Motor neuron (in vitro differentiated cells): ENCODE measurements around the gene TMC3. TPM values are rescaled to one million over a fixed set of nuclear protein-coding genes. Genes with fewer than 3 reads are reported as not detected.
"Not testable (repeated sequence)": the region's sequence is repeated elsewhere in the genome, so short reads cannot be mapped to it uniquely, and the experiment has no call there.

Source experiments
- ATAC-seq, 8 experiments: fragments of 200-7000 bp; cut with Tn5 transposase; replicated peaks in 6 of 8; 2 replicates each; pipeline ENCODE4 v1.8.0; 2021; ENCODE audit warnings: mild to moderate bottlenecking in 8 of 8, moderate library complexity in 8 of 8
- H3K27ac ChIP-seq, 2 donors: fragments of 250-450 bp; sonication (Bioruptor Pico); 2 replicates each; pipeline ENCODE4 v1.9.0; 2021; ENCODE audit warnings: antibody characterized with exemption in 2 of 2, mild to moderate bottlenecking in 2 of 2, moderate library complexity in 1 of 2
- H3K4me1 ChIP-seq, 2 donors: fragments of 250-450 bp; sonication (Bioruptor Pico); replicated peaks in 1 of 2; 2 replicates each; pipeline ENCODE4 v1.6.1; 2021; ENCODE audit warnings: antibody characterized with exemption in 2 of 2, mild to moderate bottlenecking in 2 of 2, moderate library complexity in 1 of 2
- H3K4me3 ChIP-seq, 5 donors: fragments of 250-450 bp; sonication (Bioruptor Pico); 2 replicates each; pipeline ENCODE4 v1.9.0; 2021; ENCODE audit warnings: antibody characterized with exemption in 5 of 5, mild to moderate bottlenecking in 5 of 5, moderate library complexity in 4 of 5
- WGBS, 10 experiments: fragments of 450-650 bp; shearing (Covaris generic); methylation state at CpG; one replicate each; pipeline ENCODE4 v1.0.0; 2022; 5-methylcytosine and 5-hydroxymethylcytosine counted together
- in situ Hi-C, 9 experiments: fragments of 400-800 bp; cut with MboI; loops; one replicate each; pipeline ENCODE4 v1.15.0; 2021; ENCODE audit warnings: low sequenced_read_pairs in 9 of 9, low pct_unique_long_range_greater_than_20kb in 2 of 9; ENCODE audit not compliant: unreplicated experiment in 9 of 9
- total RNA-seq, 8 experiments: library from RNA; unstranded; fragments of 300-600 nt; gene quantifications; 2 replicates each; pipeline versions ENCODE4 v1.2.3 to v1.2.4, GENCODE V29; 2022

TMC3 gene
- total RNA-seq, 8 experiments from 2014 or later = 0.05 to 0.43 (median 0.13) TPM; not detected in 1

GRCh38 chr15:81337713-81338157, 36.3 kb downstream of the TMC3 start:
- H3K27ac ChIP-seq = peak overlapping the region; percentile 40 to 59
- H3K4me3 ChIP-seq = no peak overlapping the region
- in situ Hi-C loops = no loop called here
- peak in 6 of 8 experiments; percentile 3 to 31 (median 12) for ATAC-seq
- peaks cover 9 to 15% of the 10 kb centered on the region in 2 donors for H3K4me1 ChIP-seq
- 6 to 100% (median 76%) methylated on average over 2 to 7 of the region's 9 CpGs; no CpG with 5 or more reads in 2 of the 10 experiments for WGBS, 10 experiments

DNA sequence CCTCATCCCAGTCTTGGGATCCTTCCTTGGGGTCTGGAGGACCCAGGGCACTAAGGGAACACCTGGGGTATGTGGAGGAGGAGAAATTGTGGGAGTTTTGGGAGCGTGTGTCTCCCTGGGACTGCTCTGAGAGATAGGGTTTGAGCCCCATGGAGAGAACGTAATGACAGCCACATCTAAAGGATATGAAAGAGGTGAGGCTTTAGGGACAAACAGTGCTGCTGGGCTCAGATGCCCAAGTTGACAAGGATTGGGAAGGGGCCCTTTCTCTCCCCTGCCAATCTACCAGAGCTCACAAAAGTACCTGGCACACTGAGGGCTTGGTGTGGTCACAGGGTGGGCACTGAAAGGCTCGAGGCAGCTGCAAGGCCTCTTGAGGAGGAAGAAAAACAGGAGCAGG, 36.8 kb downstream of the TMC3 start:
- in situ Hi-C loops = no loop called here
- WGBS, 10 experiments = 17 to 85% (median 80%) methylated on average over 1 to 3 of the region's 3 CpGs; no CpG with 5 or more reads in 6 of the 10 experiments
- ATAC-seq = no peak

DNA sequence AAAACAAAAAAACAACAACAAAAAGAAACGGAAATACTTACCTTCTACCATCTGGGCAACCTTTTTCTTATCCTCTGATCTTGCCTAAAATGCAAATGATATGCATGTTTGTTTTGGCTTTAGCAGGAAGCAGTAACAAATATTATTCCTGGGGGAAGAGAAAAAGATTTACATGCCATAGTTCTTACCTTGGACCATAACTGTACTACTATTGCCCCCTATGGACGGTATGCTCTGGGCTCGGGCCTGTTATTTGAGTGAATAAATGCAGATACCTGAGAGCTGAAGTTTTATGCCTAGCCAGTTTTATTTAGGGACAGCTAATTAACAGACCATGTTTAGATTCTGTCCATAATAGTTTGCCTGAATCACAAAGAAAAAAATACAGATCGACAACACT, 37.4 kb downstream of the TMC3 start:
- 83 to 100% (median 93%) methylated on average over 1 to 4 of the region's 4 CpGs; no CpG with 5 or more reads in 1 of the 10 experiments for WGBS, 10 experiments
- no peak overlapping the region for H3K4me3 ChIP-seq
- peak in 3 of 8 experiments; percentile 20 to 79 (median 44) for ATAC-seq
- peaks cover 9 to 15% of the 10 kb centered on the region in 2 donors for H3K4me1 ChIP-seq
- in situ Hi-C loops = no loop called here
- no peak overlapping the region for H3K27ac ChIP-seq

More for the DNA sequence above, 36.8 kb downstream of the TMC3 start:
- no peak overlapping the region for H3K27ac ChIP-seq
- peaks cover 9 to 15% of the 10 kb centered on the region in 2 donors for H3K4me1 ChIP-seq
- no peak overlapping the region for H3K4me3 ChIP-seq

- H3K27ac ChIP-seq = no peak overlapping the region
- 60 to 100% (median 79%) methylated on average over 1 to 4 of the region's 4 CpGs; no CpG with 5 or more reads in 2 of the 10 experiments for WGBS, 10 experiments
- in situ Hi-C loops = no loop called here
- peaks cover 9 to 15% of the 10 kb centered on the region in 2 donors for H3K4me1 ChIP-seq
- ATAC-seq = no peak
- H3K4me3 ChIP-seq = no peak overlapping the region
Measured at GRCh38 chr15:81335631-81336030, 38.4 kb downstream of the TMC3 start.

- no peak overlapping the region for H3K27ac ChIP-seq
- WGBS, 10 experiments = 59 to 100% (median 81%) methylated on average over 1 to 8 of the region's 10 CpGs; no CpG with 5 or more reads in 1 of the 10 experiments
- H3K4me1 ChIP-seq = peaks cover 9 to 15% of the 10 kb centered on the region in 2 donors
- in situ Hi-C loops = no loop called here
- no peak overlapping the region for H3K4me3 ChIP-seq
- no peak for ATAC-seq
Measured at GRCh38 chr15:81334768-81335435, 39.1 kb downstream of the TMC3 start.

- Histone ChIP-seq H3K4me3 (no peak overlapping the region), H3K4me1 (peaks cover 2 to 6% of the 10 kb centered on the region in 2 donors), H3K27ac (no peak overlapping the region)
- WGBS, 10 experiments = 80 to 100% (median 90%) methylated on average over 1 to 3 of the region's 3 CpGs; no CpG with 5 or more reads in 5 of the 10 experiments
- in situ Hi-C loops = no loop called here
- ATAC-seq = no peak
Measured at GRCh38 chr15:81333363-81333762, 40.6 kb downstream of the TMC3 start.

DNA sequence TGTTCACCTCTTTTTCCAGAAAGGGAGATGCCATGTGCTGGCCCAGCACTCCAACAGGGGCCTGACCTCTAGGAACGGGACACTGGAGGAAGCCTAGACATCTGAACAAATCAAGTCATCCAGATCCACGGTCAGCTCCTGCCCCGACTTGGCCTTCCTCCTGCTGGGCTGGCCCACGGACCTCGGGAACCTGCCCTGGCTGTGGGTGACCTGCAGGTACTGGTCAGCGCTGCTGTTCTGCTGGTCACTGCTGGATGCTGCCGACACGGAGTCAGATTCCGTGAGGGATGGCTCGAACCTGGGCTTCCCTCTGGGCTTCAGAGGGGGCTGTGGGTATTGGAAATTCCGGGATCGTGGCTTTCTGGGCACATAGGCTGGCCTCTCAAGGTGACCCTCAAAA, 41.7 kb downstream of the TMC3 start:
- in situ Hi-C loops = no loop called here
- WGBS, 10 experiments = 87 to 100% (median 100%) methylated on average over 1 to 3 of the region's 12 CpGs; no CpG with 5 or more reads in 6 of the 10 experiments

DNA sequence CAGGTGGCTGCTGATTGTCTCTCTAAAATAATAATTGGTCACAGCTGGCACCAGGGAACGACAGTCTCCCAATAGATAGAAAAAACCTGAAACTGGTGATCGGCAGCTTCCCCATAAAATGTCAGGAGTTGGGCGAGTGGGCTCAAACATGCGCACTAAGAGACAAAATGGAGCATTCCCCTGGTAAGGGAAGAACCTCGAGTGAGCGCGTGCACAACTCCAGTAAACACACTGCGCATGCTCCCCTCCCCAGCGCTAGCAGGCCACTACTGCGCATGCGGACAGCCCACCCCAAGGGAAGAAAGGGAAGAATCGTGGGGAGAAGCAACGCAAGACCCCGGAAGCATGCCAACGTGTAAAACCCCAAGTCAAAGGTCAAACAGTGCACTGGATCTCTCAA, 42.4 kb downstream of the TMC3 start:
- in situ Hi-C loops = no loop called here
- 64 to 100% (median 88%) methylated on average over 1 to 15 of the region's 15 CpGs; no CpG with 5 or more reads in 2 of the 10 experiments for WGBS, 10 experiments
- H3K27ac ChIP-seq = no peak overlapping the region

More for the DNA sequence above, 41.7 kb downstream of the TMC3 start:
- Histone ChIP-seq H3K27ac (no peak overlapping the region), H3K4me3 (no peak overlapping the region), H3K4me1 (no peaks in the 10 kb centered on the region)
- ATAC-seq = no peak

DNA sequence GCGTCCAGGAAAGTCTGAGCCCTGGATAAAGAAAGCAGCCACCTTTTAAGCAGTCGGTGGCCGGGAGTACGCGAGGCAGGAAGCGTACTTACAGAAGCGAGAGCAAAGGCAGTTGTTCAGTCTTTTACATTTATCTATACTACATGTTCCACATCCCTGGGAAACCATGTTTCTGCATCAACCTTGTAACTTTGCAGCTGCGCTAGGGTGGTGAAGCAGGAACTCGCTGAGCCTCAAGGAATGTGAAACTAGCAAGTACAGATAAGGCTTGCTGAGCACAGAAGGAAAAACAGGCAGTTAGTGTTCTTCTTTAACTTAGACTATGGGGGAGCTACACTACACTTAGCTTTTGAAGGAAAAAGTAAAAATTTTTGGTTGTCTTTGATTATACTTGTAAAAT, 42.9 kb downstream of the TMC3 start:
- ATAC-seq, in situ Hi-C loops, H3K4me3 ChIP-seq, H3K4me1 ChIP-seq, H3K27ac ChIP-seq: not testable (repeated sequence)
- WGBS, 10 experiments = 90 to 100% (median 94%) methylated on average over 1 to 6 of the region's 9 CpGs; no CpG with 5 or more reads in 2 of the 10 experiments

More for the DNA sequence above, 42.4 kb downstream of the TMC3 start:
- no peak for ATAC-seq
- Histone ChIP-seq H3K4me3 (no peak overlapping the region), H3K4me1 (no peaks in the 10 kb centered on the region)

GRCh38 chr15:81330366-81331090, 43.5 kb downstream of the TMC3 start:
- ATAC-seq = no peak
- Histone ChIP-seq H3K4me1 (no peaks in the 10 kb centered on the region), H3K4me3 (no peak overlapping the region), H3K27ac (no peak overlapping the region)
- in situ Hi-C loops = no loop called here
- WGBS, 10 experiments = 65 to 89% (median 82%) methylated on average over 1 to 5 of the region's 5 CpGs; no CpG with 5 or more reads in 2 of the 10 experiments

- no peak overlapping the region for H3K27ac ChIP-seq
- H3K4me3 ChIP-seq = no peak overlapping the region
- H3K4me1 ChIP-seq = no peaks in the 10 kb centered on the region
- no peak for ATAC-seq
- 80 to 100% (median 92%) methylated on average over 1 to 2 of the region's 2 CpGs; no CpG with 5 or more reads in 4 of the 10 experiments for WGBS, 10 experiments
- in situ Hi-C loops = no loop called here
Measured at GRCh38 chr15:81329446-81329845, 44.6 kb downstream of the TMC3 start.

DNA sequence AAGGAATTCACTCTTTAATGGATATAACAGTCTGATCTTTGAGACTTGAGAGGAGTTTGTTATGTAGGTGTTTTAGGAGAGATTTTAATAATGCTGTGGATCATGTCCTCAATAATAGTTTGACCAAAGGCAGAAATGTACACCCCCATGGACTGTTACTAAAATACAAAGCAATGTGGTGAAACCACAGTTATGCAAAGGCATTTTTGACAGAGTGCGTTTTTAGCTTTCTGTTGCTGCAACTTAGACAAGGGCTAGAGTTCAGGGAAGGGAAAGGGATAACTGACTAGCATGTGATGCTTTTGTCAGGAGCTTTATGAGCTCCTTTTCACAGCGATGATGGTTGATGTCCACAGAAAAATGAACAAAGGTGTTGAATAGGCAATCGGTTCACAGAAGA, 46.5 kb downstream of the TMC3 start:
- Histone ChIP-seq H3K27ac (no peak overlapping the region), H3K4me1 (no peaks in the 10 kb centered on the region), H3K4me3 (no peak overlapping the region)
- in situ Hi-C loops = no loop called here
- no peak for ATAC-seq
- 7 to 100% (median 72%) methylated on average over 1 to 3 of the region's 3 CpGs; no CpG with 5 or more reads in 1 of the 10 experiments for WGBS, 10 experiments
